Endothelial cell of hepatic sinusoid (primary cell): ENCODE results near the gene CHRNG.

Experiments used
- in situ Hi-C: cut with HindIII; loops from 2 replicates; pipeline ENCODE4 v1.10.0; 2017; ENCODE audit warnings: low sequenced_read_pairs

The CHRNG gene

DNA sequence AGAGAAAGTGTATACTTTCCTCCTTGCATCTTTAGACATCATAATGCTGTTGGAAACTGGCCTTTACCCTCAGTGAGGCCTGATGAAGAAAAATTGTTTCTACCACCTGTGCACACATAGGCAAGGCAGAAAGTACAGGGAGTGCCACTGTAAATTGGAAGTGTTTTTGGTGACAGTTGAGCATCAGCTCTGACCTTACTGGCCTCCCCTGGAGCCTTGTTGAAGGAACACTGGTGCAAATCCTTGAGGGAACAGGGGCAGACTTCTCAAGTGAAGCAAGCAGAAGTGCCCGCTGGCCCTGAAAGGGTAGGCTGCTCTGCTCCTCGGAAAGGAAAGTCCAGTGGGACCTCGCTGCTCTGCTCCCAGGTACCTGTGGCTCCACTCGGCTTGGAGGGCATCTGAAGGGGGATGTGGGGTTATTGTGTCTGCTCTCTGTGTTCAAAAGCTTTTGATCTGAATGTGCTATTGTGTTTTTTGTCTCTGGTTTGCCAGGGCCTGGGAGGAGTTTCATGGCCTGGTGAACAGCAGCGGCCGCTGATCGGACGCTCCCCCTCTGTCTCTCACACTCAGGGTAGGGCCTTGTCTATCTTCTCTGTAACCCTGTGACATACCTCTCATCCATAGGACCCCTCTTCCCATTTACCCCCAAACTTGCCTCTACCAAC is 34.4 kb downstream of the CHRNG start:
- in situ Hi-C loops: no loop called here

DNA sequence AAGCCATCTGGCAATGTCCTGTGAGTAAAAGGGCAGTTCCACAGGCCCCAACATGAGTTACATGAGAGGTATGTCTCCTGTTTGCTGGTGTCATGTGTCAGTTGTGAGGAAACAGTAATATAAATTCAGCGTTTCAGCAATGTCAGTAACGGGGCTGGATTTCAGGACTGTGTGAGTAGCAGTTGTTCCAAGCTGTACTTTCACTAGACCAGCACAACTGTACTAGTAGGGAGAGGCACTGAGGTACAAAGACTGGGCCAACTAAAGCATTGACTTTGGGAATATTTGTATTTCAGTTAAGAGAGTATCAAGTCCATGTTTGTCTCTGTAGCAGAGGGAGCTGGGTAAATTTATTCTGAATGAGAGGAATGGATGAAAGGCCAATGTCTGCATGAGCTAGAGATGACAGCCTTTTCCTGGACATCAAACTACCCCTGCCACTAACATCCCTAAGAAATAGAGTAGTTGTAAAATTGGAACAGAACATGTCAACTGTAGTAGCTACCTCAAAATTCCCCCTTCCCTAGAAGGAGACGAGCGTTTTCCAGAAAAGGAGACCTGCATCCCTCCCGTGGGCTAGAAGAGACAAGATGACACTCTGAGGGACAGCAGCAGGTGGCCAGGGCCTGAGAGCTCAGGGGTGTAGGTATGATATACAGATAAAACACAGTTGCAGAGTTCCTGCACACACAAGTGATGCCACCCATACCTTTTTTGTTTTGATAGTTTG is 35.3 kb downstream of the CHRNG start:
- in situ Hi-C loops: no loop called here

DNA sequence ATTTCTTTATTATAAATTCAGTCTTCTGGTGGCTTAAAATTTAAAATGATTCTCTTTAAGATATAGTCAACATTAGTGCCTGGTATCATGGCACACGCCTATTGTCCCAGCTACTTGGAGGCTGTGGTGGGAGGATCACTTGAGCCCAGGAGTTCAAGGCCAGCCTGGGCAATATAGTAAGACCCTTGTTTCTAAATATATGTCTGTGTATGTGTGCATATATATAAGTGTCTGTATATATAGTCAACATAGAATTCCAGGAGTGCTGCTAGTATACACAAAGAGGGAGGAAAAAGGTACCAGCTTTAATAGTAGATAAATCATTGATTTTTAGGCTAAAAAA is 35.9 kb downstream of the CHRNG start:
- in situ Hi-C loops: no loop called here

DNA sequence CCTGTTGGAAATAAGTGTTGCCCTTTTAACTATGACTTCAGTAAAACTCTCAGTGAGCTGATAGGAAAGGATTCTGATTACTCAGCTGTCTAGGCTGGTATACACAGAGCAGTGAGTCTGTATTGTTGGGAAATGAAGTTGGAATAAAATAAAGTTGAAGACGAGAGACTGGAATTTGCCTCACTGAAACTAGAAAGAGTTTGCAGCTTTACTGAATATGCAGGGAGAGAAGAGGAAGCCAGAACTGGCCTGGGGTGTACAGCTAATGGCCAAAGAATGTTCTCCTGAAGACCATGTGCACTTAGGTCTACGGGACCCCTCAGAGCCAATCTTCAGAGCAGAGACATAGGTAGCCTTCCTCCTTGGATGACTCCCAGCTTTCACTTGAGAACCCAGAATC is 37.5 kb downstream of the CHRNG start:
- in situ Hi-C loops: no loop called here

DNA sequence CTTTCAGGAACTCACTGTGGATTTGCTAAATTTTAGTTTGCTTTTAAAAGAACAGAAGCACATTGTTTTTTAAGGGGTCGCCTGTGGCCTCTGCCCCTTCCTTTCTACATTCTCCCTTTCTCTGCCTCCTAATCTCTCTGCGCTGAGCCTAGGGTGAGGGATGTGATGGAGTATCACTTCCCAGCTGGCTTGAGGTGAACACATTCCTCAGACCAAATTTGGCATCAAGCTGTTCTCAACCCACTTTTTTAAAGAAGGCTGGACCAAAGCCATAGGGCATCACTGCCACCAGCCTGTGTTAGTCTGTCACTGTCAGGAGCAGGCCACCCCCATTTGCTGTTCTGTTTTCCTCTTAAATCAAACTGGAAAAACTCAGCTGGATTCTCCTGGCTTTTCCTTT is 38.3 kb downstream of the CHRNG start:
- in situ Hi-C loops: no loop called here

DNA sequence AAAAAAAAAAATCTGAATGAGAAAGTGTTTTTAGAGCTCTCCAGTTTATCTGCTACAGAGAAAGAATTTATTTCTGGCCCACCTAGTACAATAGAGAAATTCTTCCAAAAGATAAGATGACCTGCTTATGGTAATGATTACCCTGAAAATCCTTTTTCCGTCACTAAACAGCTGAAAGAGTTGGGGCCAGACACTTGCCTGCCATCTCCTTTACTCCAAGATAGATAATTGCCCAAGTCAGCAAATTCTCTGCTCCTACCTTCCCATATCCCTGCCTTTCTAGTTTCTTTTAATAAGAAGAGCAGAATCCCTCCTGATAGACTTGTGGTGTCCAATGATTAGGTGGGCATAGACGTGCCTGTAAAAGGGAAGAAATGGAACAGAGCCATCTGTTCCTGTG is 39.1 kb downstream of the CHRNG start:
- in situ Hi-C loops: no loop called here

DNA sequence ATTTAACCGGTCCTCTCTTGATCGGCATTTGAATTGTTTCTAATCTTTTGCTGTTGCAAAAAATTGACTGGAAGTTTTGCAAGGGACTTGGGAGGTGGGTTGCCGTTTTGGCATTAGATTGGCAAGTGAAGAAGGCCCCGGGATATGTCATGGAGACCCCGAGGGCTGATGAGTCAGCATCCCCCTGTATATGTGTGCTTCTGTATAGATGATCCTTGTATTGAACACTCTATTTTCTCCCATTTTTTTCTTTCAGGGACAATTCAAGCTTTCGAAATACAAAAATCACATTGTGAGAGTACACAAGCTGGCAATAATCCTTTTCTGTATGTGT is 41.1 kb downstream of the CHRNG start:
- in situ Hi-C loops: loop anchor here (5.0 kb wide), 1 partner anchor 38 kb away; no protein-coding TSS in a partner anchor

DNA sequence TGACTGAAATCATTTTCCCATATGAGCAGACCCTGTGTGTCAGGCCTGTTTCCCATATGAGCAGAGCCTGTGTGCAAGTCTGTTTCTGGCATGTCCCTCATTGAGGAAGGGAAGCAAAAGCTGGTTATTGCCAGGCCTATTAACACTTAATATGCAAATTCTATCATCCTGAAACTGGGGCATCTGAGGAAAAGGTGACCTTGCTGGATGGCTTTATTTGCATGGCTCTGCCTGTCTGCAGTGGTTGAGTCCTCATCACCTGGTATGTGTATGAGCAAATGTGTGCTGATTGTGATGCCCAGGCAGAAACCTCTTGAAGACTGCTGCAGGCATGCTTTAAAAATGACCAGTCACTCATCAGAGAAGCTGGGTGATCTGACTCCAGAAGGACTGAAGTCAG is 42.2 kb downstream of the CHRNG start:
- in situ Hi-C loops: loop anchor here (5.0 kb wide), 1 partner anchor 39 kb away; no protein-coding TSS in a partner anchor

DNA sequence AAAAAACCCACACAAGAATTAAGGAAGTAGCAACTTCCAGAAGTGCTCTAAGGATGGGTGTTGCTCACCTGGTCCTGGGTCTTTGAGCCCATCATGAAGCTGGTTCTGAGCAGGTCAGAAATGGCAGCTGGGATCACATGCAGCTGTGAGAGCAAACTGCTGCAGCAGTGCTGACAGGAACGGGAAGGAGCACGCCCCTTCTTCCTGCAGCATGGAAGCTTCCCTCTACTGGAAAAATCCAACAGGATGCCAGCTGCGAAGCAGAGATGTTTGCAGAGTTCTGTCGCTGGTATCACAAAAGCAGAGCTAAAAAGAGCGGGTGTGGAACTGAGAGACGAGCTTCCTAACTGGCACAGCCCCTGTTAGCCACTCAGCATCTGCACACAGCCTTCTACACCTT is 44.7 kb downstream of the CHRNG start:
- in situ Hi-C loops: loop anchor here (5.0 kb wide), 1 partner anchor 42 kb away; no protein-coding TSS in a partner anchor

DNA sequence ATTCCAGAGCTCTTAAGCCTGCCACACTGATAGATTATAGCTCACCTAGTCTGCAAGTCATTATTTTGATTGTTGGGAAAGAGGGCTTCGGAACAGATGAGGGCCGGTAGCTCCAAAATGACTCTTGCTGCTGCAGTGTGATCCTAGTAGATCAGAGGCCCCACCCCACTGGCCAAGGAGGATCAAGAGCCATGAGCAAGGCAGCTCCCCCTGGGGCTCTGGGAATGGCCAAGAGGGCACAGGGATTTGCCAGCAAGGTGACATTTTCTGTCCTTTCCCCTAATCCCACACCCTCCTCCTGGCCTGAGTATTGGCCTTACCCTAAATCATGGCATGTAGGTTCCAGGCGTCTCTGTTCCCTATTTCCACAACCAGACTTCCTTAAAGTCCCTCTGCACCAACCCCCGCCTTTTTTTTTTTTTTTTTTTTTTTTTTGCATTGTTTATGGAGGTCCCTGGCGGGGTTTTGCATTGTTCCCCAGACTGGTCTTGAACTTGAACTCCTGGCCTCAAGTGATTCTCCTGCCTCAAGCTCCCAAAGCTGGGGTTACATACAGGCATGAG is 47.5 kb downstream of the CHRNG start:
- in situ Hi-C loops: no loop called here

DNA sequence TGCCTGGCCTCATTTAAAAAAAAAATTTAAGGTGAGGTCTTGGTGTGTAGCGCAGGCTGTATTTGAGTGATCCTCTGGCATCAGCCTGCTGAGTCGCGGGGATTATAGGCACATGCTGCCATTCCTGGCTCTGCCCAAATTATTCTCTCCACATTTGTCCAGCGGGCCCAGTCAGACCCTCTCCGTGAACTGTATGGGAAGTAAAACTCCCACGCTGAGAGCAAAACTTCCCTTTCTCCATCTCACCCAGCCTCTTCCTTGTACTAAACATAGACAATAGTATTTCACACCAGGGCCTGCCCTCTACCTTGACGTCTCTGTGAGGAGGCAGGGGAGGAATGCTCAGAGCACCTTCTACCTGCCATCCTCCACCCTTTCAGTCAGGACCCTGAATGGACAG is 48.0 kb downstream of the CHRNG start:
- in situ Hi-C loops: no loop called here

DNA sequence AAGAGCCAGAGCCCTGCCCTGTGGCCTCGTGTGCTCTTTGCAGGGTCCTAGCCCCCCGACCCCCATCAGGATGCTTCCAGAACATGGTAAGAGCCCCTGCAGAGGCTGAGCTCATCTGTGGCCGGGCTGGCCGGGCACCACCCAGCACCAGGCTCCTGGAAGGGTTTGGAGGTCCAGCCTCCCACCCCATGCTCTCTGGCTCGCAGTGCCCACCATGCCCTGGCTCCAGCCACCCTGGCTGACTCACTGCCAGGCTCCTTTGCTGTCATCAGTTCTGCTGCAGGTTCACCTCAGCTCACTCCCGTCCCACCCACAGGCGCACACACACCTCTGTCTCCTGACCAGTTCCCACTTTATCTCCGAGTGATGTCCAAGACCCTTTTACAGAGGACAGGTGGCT is 48.5 kb downstream of the CHRNG start:
- in situ Hi-C loops: no loop called here

DNA sequence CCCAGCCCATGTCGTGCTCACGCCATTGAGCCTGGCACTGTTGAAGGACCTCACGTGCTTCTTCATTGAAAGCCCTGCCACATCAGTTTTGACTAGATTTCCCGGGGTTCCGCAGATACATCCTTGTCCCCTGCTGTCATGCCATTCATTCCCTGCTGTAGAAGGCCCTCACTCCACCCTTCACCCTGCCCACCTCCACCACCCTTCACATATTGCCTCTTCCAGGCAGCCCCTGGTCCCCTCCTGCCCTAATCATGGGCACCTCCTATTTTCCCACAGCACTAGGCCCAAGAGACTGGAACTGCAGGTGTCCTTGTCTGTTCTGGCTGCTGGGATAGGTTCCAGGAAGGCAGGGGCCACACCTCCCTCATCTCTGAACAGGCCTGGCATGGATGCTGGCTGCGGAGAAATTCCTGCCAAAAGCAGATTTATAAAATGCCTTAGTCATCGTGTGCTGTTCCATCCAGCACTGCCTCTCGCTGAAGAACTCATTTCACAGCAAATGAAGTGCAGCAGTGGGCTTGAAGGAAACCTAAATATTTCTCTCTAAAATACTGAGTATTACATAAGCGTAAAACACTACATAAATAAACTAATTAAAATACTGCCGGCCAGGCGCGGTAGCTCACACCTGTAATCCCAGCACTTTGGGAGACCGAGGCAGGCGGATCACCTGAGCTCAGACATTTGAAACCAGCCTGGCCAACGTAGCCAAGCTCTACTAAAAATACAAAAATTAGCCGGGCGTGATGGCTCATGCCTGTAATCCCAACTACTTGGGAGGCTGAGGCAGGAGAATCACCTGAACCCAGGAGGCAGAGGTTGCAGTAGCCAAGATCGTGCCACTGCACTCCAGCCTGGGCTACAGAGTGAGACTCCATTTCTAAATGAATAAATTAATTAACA is 49.4 kb downstream of the CHRNG start:
- in situ Hi-C loops: no loop called here

DNA sequence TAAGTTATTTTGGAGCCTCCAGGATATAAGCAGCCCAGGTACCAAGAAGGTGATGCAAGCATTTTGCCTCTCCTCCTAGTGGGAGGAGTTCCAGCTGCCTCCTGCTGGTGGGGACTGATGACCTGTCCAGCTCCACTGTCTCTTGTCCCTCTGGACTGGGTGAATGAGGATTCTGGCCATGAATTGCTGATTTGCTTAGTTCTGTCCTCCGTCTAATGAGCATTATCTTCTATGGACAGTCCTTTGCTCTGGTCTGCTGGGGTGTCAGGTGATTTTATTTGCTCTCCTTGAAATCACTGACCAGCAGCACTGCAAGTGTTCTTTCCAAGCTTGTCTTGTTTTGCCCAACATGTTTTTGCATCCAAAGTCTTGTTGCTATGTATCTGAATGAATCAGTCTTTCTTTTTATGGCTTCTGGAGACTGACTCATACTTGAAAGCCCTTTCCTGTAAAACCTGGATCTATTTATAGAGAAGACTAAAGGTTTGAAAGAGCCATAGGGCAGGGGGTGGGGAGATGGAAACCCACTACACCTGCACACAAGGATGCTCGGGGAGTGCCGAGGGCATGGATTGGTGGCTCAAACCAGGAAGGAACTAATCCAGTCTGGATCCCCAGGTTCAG is 53.4 kb downstream of the CHRNG start:
- in situ Hi-C loops: no loop called here

DNA sequence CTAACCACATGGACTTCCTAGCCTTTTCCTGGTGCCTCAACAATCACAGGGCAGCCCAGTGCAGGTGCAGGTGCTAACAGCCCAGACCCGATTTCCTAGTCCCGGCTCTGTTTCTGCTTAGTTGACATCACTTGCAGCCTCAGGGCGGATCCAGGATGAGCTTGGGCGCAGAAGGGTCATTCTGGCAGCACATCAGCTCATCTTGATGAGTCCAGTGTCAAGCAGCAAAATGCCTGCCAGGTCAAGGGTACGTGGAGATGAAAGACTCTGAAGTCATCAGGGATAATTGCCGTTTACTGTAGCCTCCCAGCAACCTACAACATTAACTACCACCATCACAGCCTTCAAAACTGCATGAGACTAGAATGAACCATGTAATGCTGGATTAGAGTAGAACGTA is 54.5 kb downstream of the CHRNG start:
- in situ Hi-C loops: no loop called here
